ENCODE data around the gene PDE6B. TPM values are rescaled to one million over a fixed set of nuclear protein-coding genes. Genes with fewer than 3 reads are reported as not detected.
"Not testable (repeated sequence)": the region's sequence is repeated elsewhere in the genome, so short reads cannot be mapped to it uniquely, and the experiment has no call there.

Gene PDE6B
- total RNA-seq, 4 donors from 2014 or later = 2.2 to 5.8 (median 4.4) TPM

- Histone ChIP-seq H3K27me3 (peaks cover 0 to 59% (median 0%) of the 10 kb centered on the region in 4 donors), H3K27ac (replicated peaks in 1 of 4) (no peak overlapping the region), H3K4me1 (no peaks in the 10 kb centered on the region), H3K9me3 (peaks cover 0 to 11% (median 8%) of the 10 kb centered on the region in 4 donors), H3K4me3 (no peak overlapping the region), H3K36me3 (no peaks in the 10 kb centered on the region)
- intact Hi-C loops (cut with DNase I) = no loop called here
- TF ChIP-seq POLR2A (IDR thresholded peaks at IDR 0.05; ENCODE audit: low read depth) = no peak
- WGBS = 92% methylated on average over 12 of the region's 12 CpGs
- no peak for DNase-seq (ENCODE audit: extremely low spot score)
Observed at GRCh38 chr4:590313-590841, 35.0 kb upstream of the PDE6B start.

- H3K4me3 ChIP-seq; H3K27ac ChIP-seq (replicated peaks in 1 of 4); H3K36me3 ChIP-seq; DNase-seq (ENCODE audit: extremely low spot score); intact Hi-C loops (cut with DNase I); H3K4me1 ChIP-seq: not testable (repeated sequence)
- WGBS = 81% methylated on average over 13 of the region's 13 CpGs
- Histone ChIP-seq H3K9me3 (peaks cover 0 to 11% (median 8%) of the 10 kb centered on the region in 4 donors), H3K27me3 (peaks cover 0 to 57% (median 0%) of the 10 kb centered on the region in 4 donors)
Observed at GRCh38 chr4:592178-592577, 33.2 kb upstream of the PDE6B start.

- no peak overlapping the region for H3K4me3 ChIP-seq
Observed at GRCh38 chr4:592825-593520, 32.4 kb upstream of the PDE6B start.

GRCh38 chr4:598925-599324, 26.4 kb upstream of the PDE6B start:
- TF ChIP-seq EP300 (IDR thresholded peaks at IDR 0.05) = no peak
- TF ChIP-seq CTCF (IDR thresholded peaks at IDR 0.05) = no peak
- no peak for TF ChIP-seq POLR2AphosphoS5 (IDR thresholded peaks at IDR 0.05)
- no peak for TF ChIP-seq POLR2A (IDR thresholded peaks at IDR 0.05; ENCODE audit: low read depth)
- H3K4me3 ChIP-seq = no peak overlapping the region
- DNase-seq (ENCODE audit: extremely low spot score) = no peak
- H3K36me3 ChIP-seq = no peaks in the 10 kb centered on the region
- peaks cover 0 to 58% (median 0%) of the 10 kb centered on the region in 4 donors for H3K27me3 ChIP-seq
- intact Hi-C loops (cut with DNase I) = no loop called here
- H3K27ac ChIP-seq (replicated peaks in 1 of 4) = no peak overlapping the region
- H3K4me1 ChIP-seq = no peaks in the 10 kb centered on the region
- H3K9me3 ChIP-seq = peaks cover 0 to 8% (median 3%) of the 10 kb centered on the region in 4 donors
- 80% methylated on average over 3 of the region's 3 CpGs for WGBS

More at GRCh38 chr4:592825-593520, 32.4 kb upstream of the PDE6B start:
- Histone ChIP-seq H3K4me1 (no peaks in the 10 kb centered on the region), H3K27ac (replicated peaks in 1 of 4) (no peak overlapping the region), H3K36me3 (no peaks in the 10 kb centered on the region), H3K9me3 (peaks cover 0 to 11% (median 8%) of the 10 kb centered on the region in 4 donors), H3K27me3 (peaks cover 0 to 52% (median 0%) of the 10 kb centered on the region in 4 donors)
- no peak for DNase-seq (ENCODE audit: extremely low spot score)
- intact Hi-C loops (cut with DNase I) = no loop called here
- 74% methylated on average over 5 of the region's 5 CpGs for WGBS
- no peak for TF ChIP-seq POLR2A (IDR thresholded peaks at IDR 0.05; ENCODE audit: low read depth)
- no peak for TF ChIP-seq POLR2AphosphoS5 (IDR thresholded peaks at IDR 0.05)
- TF ChIP-seq CTCF (IDR thresholded peaks at IDR 0.05) = no peak
- no peak for TF ChIP-seq EP300 (IDR thresholded peaks at IDR 0.05)

GRCh38 chr4:600166-600565, 25.2 kb upstream of the PDE6B start:
- no peaks in the 10 kb centered on the region for H3K36me3 ChIP-seq
- H3K4me1 ChIP-seq = no peaks in the 10 kb centered on the region
- 68% methylated on average over 6 of the region's 6 CpGs for WGBS
- no peaks in the 10 kb centered on the region for H3K9me3 ChIP-seq
- no peak overlapping the region for H3K27ac ChIP-seq (replicated peaks in 1 of 4)
- TF ChIP-seq CTCF (IDR thresholded peaks at IDR 0.05) (no peak), EP300 (IDR thresholded peaks at IDR 0.05) (no peak)
- intact Hi-C loops (cut with DNase I) = no loop called here
- peaks cover 0 to 56% (median 0%) of the 10 kb centered on the region in 4 donors for H3K27me3 ChIP-seq
- DNase-seq (ENCODE audit: extremely low spot score) = no peak
- H3K4me3 ChIP-seq = no peak overlapping the region

Measured in esophagus muscularis mucosa (tissue), 4 donors.